ENCODE data around the gene MRPL22. TPM values are rescaled to one million over a fixed set of nuclear protein-coding genes. Genes with fewer than 3 reads are reported as not detected.

Gene MRPL22
- 21.2 and 21.9 TPM in 2 replicates for total RNA-seq

GRCh38 chr5:154940772-154941620 lies at the start of gene MRPL22:
TSS of gene MRPL22 (plus strand) at chr5:154941073. CDS start at chr5:154941111, 38 bp downstream.

GRCh38 chr5:154937718-154938466 lies 3.0 kb upstream of the MRPL22 start, which contains the start of gene GEMIN5:
TSS of gene GEMIN5 (minus strand) at chr5:154938211. CDS start at chr5:154938133, 78 bp downstream.

GRCh38 chr5:155013526-155013925 lies 72.7 kb downstream of the MRPL22 start, which contains the start of gene KIF4B:
TSS of gene KIF4B (plus strand) at chr5:155013755. CDS start at chr5:155013860, 105 bp downstream.

Other genes starting within 250 kb of the MRPL22 start
- 64.7 and 67.8 TPM in 2 replicates for gene LARP1, start 185.7 kb upstream of the MRPL22 start, total RNA-seq
- 3.1 and 4.7 TPM in 2 replicates for gene FAXDC2, start 90.5 kb upstream of the MRPL22 start, total RNA-seq
- gene CNOT8, start 82.4 kb upstream of the MRPL22 start, total RNA-seq: 41.9 and 56.5 TPM in 2 replicates
- 15.5 and 16.1 TPM in 2 replicates for gene GEMIN5, start 2.9 kb upstream of the MRPL22 start, total RNA-seq
- gene KIF4B, start 72.7 kb downstream of the MRPL22 start, total RNA-seq: not detected in 2 replicates